ENCODE measurements around the gene KRT82.

KRT82 gene

GRCh38 chr12:52434081-52434733 lies 28.1 kb upstream of the KRT82 start, which contains the start of gene KRT75:
Gene KRT75 (minus strand): TSS chr12:52434371. CDS start chr12:52434304, 67 bp downstream.
- Histone ChIP-seq H3K27ac (ENCODE audit: low read length) (no peak within 1 kb of the TSS), H3K36me3 (ENCODE audit: insufficient read depth, low read depth, low read length) (no peaks in the 10 kb centered on the region)

GRCh38 chr12:52433501-52434080 lies 27.5 kb upstream of the KRT82 start:
- no peak overlapping the region for H3K9ac ChIP-seq (ENCODE audit: low read depth, low read length)

More at GRCh38 chr12:52434081-52434733, 28.1 kb upstream of the KRT82 start, which contains the start of gene KRT75:
- Histone ChIP-seq H3K9me3 (ENCODE audit: insufficient read depth, low read depth, low read length) (no peaks in the 10 kb centered on the region), H3K4me1 (ENCODE audit: insufficient read depth, low read length) (no peaks in the 10 kb centered on the region), H3K9ac (ENCODE audit: low read depth, low read length) (no peak within 1 kb of the TSS), H3K4me3 (ENCODE audit: low read length) (no peak within 1 kb of the TSS), H3K27me3 (ENCODE audit: insufficient read depth, low read length) (no peaks in the 10 kb centered on the region; the same call in 1 of the 2 replicates)

GRCh38 chr12:52432559-52433207 lies 26.5 kb upstream of the KRT82 start:
- no peaks in the 10 kb centered on the region for H3K4me1 ChIP-seq (ENCODE audit: insufficient read depth, low read length)
- H3K27ac ChIP-seq (ENCODE audit: low read length) = no peak overlapping the region
- no peak overlapping the region for H3K4me3 ChIP-seq (ENCODE audit: low read length)
- H3K36me3 ChIP-seq (ENCODE audit: insufficient read depth, low read depth, low read length) = no peaks in the 10 kb centered on the region
- no peaks in the 10 kb centered on the region; the same call in 1 of the 2 replicates for H3K27me3 ChIP-seq (ENCODE audit: insufficient read depth, low read length)
- H3K9me3 ChIP-seq (ENCODE audit: insufficient read depth, low read depth, low read length) = no peaks in the 10 kb centered on the region
- no peak overlapping the region for H3K9ac ChIP-seq (ENCODE audit: low read depth, low read length)

More at GRCh38 chr12:52433501-52434080, 27.5 kb upstream of the KRT82 start:
- no peak overlapping the region for H3K4me3 ChIP-seq (ENCODE audit: low read length)
- H3K36me3 ChIP-seq (ENCODE audit: insufficient read depth, low read depth, low read length) = no peaks in the 10 kb centered on the region
- H3K9me3 ChIP-seq (ENCODE audit: insufficient read depth, low read depth, low read length) = no peaks in the 10 kb centered on the region
- H3K4me1 ChIP-seq (ENCODE audit: insufficient read depth, low read length) = no peaks in the 10 kb centered on the region
- no peak overlapping the region for H3K27ac ChIP-seq (ENCODE audit: low read length)
- H3K27me3 ChIP-seq (ENCODE audit: insufficient read depth, low read length) = no peaks in the 10 kb centered on the region; the same call in 1 of the 2 replicates

- Histone ChIP-seq H3K4me1 (ENCODE audit: insufficient read depth, low read length) (no peaks in the 10 kb centered on the region), H3K36me3 (ENCODE audit: insufficient read depth, low read depth, low read length) (no peaks in the 10 kb centered on the region), H3K9ac (ENCODE audit: low read depth, low read length) (no peak overlapping the region), H3K27ac (ENCODE audit: low read length) (no peak overlapping the region), H3K27me3 (ENCODE audit: insufficient read depth, low read length) (no peaks in the 10 kb centered on the region; the same call in 1 of the 2 replicates), H3K4me3 (ENCODE audit: low read length) (no peak overlapping the region), H3K9me3 (ENCODE audit: insufficient read depth, low read depth, low read length) (no peaks in the 10 kb centered on the region)
Observed at GRCh38 chr12:52428121-52428520, 22.0 kb upstream of the KRT82 start.

- Histone ChIP-seq H3K9ac (ENCODE audit: low read depth, low read length) (no peak overlapping the region), H3K4me3 (ENCODE audit: low read length) (no peak overlapping the region), H3K9me3 (ENCODE audit: insufficient read depth, low read depth, low read length) (no peaks in the 10 kb centered on the region), H3K27me3 (ENCODE audit: insufficient read depth, low read length) (no peaks in the 10 kb centered on the region), H3K36me3 (ENCODE audit: insufficient read depth, low read depth, low read length) (no peaks in the 10 kb centered on the region), H3K27ac (ENCODE audit: low read length) (no peak overlapping the region), H3K4me1 (ENCODE audit: insufficient read depth, low read length) (no peaks in the 10 kb centered on the region)
Observed at GRCh38 chr12:52427083-52427482, 20.9 kb upstream of the KRT82 start.

- no peak overlapping the region for H3K27ac ChIP-seq (ENCODE audit: low read length)
- H3K9ac ChIP-seq (ENCODE audit: low read depth, low read length) = no peak overlapping the region
- no peaks in the 10 kb centered on the region for H3K27me3 ChIP-seq (ENCODE audit: insufficient read depth, low read length)
- H3K4me1 ChIP-seq (ENCODE audit: insufficient read depth, low read length) = no peaks in the 10 kb centered on the region
- H3K4me3 ChIP-seq (ENCODE audit: low read length) = no peak overlapping the region
- no peaks in the 10 kb centered on the region for H3K36me3 ChIP-seq (ENCODE audit: insufficient read depth, low read depth, low read length)
- H3K9me3 ChIP-seq (ENCODE audit: insufficient read depth, low read depth, low read length) = no peaks in the 10 kb centered on the region
Observed at GRCh38 chr12:52426034-52426433, 19.9 kb upstream of the KRT82 start.

GRCh38 chr12:52425466-52425865 lies 19.3 kb upstream of the KRT82 start:
- no peaks in the 10 kb centered on the region for H3K36me3 ChIP-seq (ENCODE audit: insufficient read depth, low read depth, low read length)
- no peaks in the 10 kb centered on the region for H3K27me3 ChIP-seq (ENCODE audit: insufficient read depth, low read length)
- H3K4me1 ChIP-seq (ENCODE audit: insufficient read depth, low read length) = no peaks in the 10 kb centered on the region
- no peak overlapping the region for H3K27ac ChIP-seq (ENCODE audit: low read length)
- H3K4me3 ChIP-seq (ENCODE audit: low read length) = no peak overlapping the region
- no peak overlapping the region for H3K9ac ChIP-seq (ENCODE audit: low read depth, low read length)
- H3K9me3 ChIP-seq (ENCODE audit: insufficient read depth, low read depth, low read length) = no peaks in the 10 kb centered on the region

- H3K4me1 ChIP-seq (ENCODE audit: insufficient read depth, low read length) = no peaks in the 10 kb centered on the region
- H3K36me3 ChIP-seq (ENCODE audit: insufficient read depth, low read depth, low read length) = no peaks in the 10 kb centered on the region
- H3K9ac ChIP-seq (ENCODE audit: low read depth, low read length) = no peak overlapping the region
- H3K27ac ChIP-seq (ENCODE audit: low read length) = no peak overlapping the region
- H3K4me3 ChIP-seq (ENCODE audit: low read length) = no peak overlapping the region
- H3K27me3 ChIP-seq (ENCODE audit: insufficient read depth, low read length) = no peaks in the 10 kb centered on the region
- H3K9me3 ChIP-seq (ENCODE audit: insufficient read depth, low read depth, low read length) = no peaks in the 10 kb centered on the region
Observed at GRCh38 chr12:52423661-52424500, 17.7 kb upstream of the KRT82 start.

GRCh38 chr12:52423035-52423434 lies 16.9 kb upstream of the KRT82 start:
- Histone ChIP-seq H3K27ac (ENCODE audit: low read length) (no peak overlapping the region), H3K9me3 (ENCODE audit: insufficient read depth, low read depth, low read length) (no peaks in the 10 kb centered on the region), H3K9ac (ENCODE audit: low read depth, low read length) (no peak overlapping the region), H3K4me3 (ENCODE audit: low read length) (no peak overlapping the region), H3K36me3 (ENCODE audit: insufficient read depth, low read depth, low read length) (no peaks in the 10 kb centered on the region), H3K27me3 (ENCODE audit: insufficient read depth, low read length) (no peaks in the 10 kb centered on the region), H3K4me1 (ENCODE audit: insufficient read depth, low read length) (no peaks in the 10 kb centered on the region)

GRCh38 chr12:52419656-52420055 lies 13.5 kb upstream of the KRT82 start:
- Histone ChIP-seq H3K36me3 (ENCODE audit: insufficient read depth, low read depth, low read length) (no peaks in the 10 kb centered on the region), H3K4me3 (ENCODE audit: low read length) (no peak overlapping the region), H3K27me3 (ENCODE audit: insufficient read depth, low read length) (no peaks in the 10 kb centered on the region), H3K9ac (ENCODE audit: low read depth, low read length) (no peak overlapping the region), H3K9me3 (ENCODE audit: insufficient read depth, low read depth, low read length) (no peaks in the 10 kb centered on the region), H3K4me1 (ENCODE audit: insufficient read depth, low read length) (no peaks in the 10 kb centered on the region), H3K27ac (ENCODE audit: low read length) (no peak overlapping the region)

GRCh38 chr12:52418576-52419110 lies 12.5 kb upstream of the KRT82 start:
- H3K27me3 ChIP-seq (ENCODE audit: insufficient read depth, low read length) = no peaks in the 10 kb centered on the region
- H3K4me3 ChIP-seq (ENCODE audit: low read length) = no peak overlapping the region
- H3K36me3 ChIP-seq (ENCODE audit: insufficient read depth, low read depth, low read length) = no peaks in the 10 kb centered on the region
- no peak overlapping the region for H3K9ac ChIP-seq (ENCODE audit: low read depth, low read length)
- no peaks in the 10 kb centered on the region for H3K4me1 ChIP-seq (ENCODE audit: insufficient read depth, low read length)
- H3K27ac ChIP-seq (ENCODE audit: low read length) = no peak overlapping the region
- H3K9me3 ChIP-seq (ENCODE audit: insufficient read depth, low read depth, low read length) = no peaks in the 10 kb centered on the region
